Suprapubic skin (tissue), 2 donors: ENCODE measurements around the gene EVL.

ENCODE experiments used
- EP300 ChIP-seq: sonication (generic); formaldehyde crosslinking; IDR thresholded peaks from one replicate; pipeline ENCODE4 v1.6.1; 2017; ENCODE audit warnings: antibody characterized with exemption
- POLR2A ChIP-seq, 2 donors: fragments of 450-650 bp; IDR thresholded peaks; one replicate each; pipeline ENCODE4 v1.6.1; 2017; ENCODE audit warnings: antibody characterized with exemption in 2 of 2, mild to moderate bottlenecking in 2 of 2, moderate library complexity in 2 of 2

GRCh38 chr14:100076606-100077005 is 11.4 kb downstream of the EVL start:
- TF ChIP-seq EP300 = no peak
- no peak for TF ChIP-seq POLR2A (IDR thresholded peaks at IDR 0.05)
